Measurements from ENCODE around the gene PNKD. TPM values are rescaled to one million over a fixed set of nuclear protein-coding genes. Genes with fewer than 3 reads are reported as not detected.
A peak's percentile ranks its signal among the peaks of the same experiment; 100 is the strongest.

The PNKD gene
- total and polyA plus RNA-seq, 10 of the 15 experiments (the other 5 are each of a cell fraction or from before 2014, with no cell fraction given): 27.2 to 106 (median 61.3) TPM

GRCh38 chr2:218282173-218282991 is 12.1 kb downstream of the PNKD start:
- intact Hi-C loops (cut with micrococcal nuclease; ENCODE audit: unreplicated experiment): no loop called here
- BruUV-seq (replicated peaks): no TSS peak
- H3K4me1 ChIP-seq (ENCODE audit: control insufficient read depth, insufficient read depth, low read length): peaks cover 31% of the 10 kb centered on the region
- H3K9me3 ChIP-seq (replicated peaks; ENCODE audit: control insufficient read depth, insufficient read depth, low read length): no peaks in the 10 kb centered on the region
- no peak overlapping the region for H2AFZ ChIP-seq (ENCODE audit: control insufficient read depth, low read depth, low read length)
- ChIA-PET CTCF (interaction anchor here (0.9 to 7.4 kb wide), 2 partner anchors 10 to 29 kb away, joined by 3 to 154 read pairs; partner anchors contain the start of genes AAMP and PNKD), SMC1A (ENCODE audit: uncharacterized antibody, unreplicated experiment) (no interaction called here), POLR2A (interaction anchor here (0.5 to 1.1 kb wide), 3 partner anchors 9 to 438 kb away, joined by 3 to 4 read pairs (median 4); no protein-coding TSS in a partner anchor), RAD21 (ENCODE audit: unreplicated experiment) (interaction anchor here (7.2 kb wide), 1 partner anchor 9 kb away, joined by 141 read pairs; the partner anchor contains the start of genes AAMP and PNKD)
- in situ Hi-C loops (cut with MboI): loop anchor here (25.0 kb wide), 1 partner anchor 105 kb away; the partner anchor contains the start of genes CTDSP1 and SLC11A1
- WGBS (ENCODE audit: insufficient coverage, insufficient replicate concordance, low lambda C conversion rate, missing lambda C conversion rate): 86% methylated on average over 17 of the region's 17 CpGs
- no peak for ATAC-seq
- H4K20me1 ChIP-seq (ENCODE audit: control insufficient read depth, insufficient read depth): no peaks in the 10 kb centered on the region
- no peak overlapping the region for H3K4me2 ChIP-seq (ENCODE audit: control insufficient read depth, insufficient read depth)
- H3K9ac ChIP-seq (ENCODE audit: control insufficient read depth, insufficient read depth, low read length): no peak overlapping the region
- no peak for DNase-seq (ENCODE audit: low read depth, low spot score)
- H3K4me3 ChIP-seq: no peak overlapping the region
- no peak overlapping the region for H3K27ac ChIP-seq (ENCODE audit: control insufficient read depth, insufficient read depth)
- no peaks in the 10 kb centered on the region for H3K27me3 ChIP-seq (replicated peaks in 1 of 2; ENCODE audit: control insufficient read depth in 2 of 2, insufficient read depth in 2 of 2, low read length in 1 of 2)
- TF ChIP-seq CHD1 (IDR thresholded peaks at IDR 0.05; ENCODE audit: low read depth, low read length) (no peak), MYB (IDR thresholded peaks at IDR 0.05; ENCODE audit: borderline replicate concordance, low read depth, low read length) (no peak)
- H3K79me2 ChIP-seq (ENCODE audit: control insufficient read depth, insufficient read depth, low read length): peaks cover 28% of the 10 kb centered on the region
- peaks cover 7 to 13% of the 10 kb centered on the region in 2 experiments for H3K36me3 ChIP-seq (ENCODE audit: control insufficient read depth in 2 of 2, insufficient read depth in 2 of 2, low read length in 1 of 2)
- no peak for FAIRE-seq

GRCh38 chr2:218284106-218284811 is 13.9 kb downstream of the PNKD start:
- H3K4me1 ChIP-seq (ENCODE audit: control insufficient read depth, insufficient read depth, low read length): peaks cover 36% of the 10 kb centered on the region
- ChIA-PET SMC1A (ENCODE audit: uncharacterized antibody, unreplicated experiment) (interaction anchor here (1.0 to 9.5 kb wide), 4 partner anchors 11 to 187 kb away, joined by 3 to 194 read pairs (median 4); partner anchors contain the start of genes AAMP and PNKD), CTCF (interaction anchor here (0.6 to 7.4 kb wide), 8 partner anchors 8 to 624 kb away, joined by 3 to 154 read pairs (median 3); partner anchors contain the start of genes AAMP, CATIP, PNKD and TMBIM1), POLR2A (interaction anchor here (0.5 to 1.5 kb wide), 6 partner anchors 9 to 110 kb away, joined by 3 to 5 read pairs (median 4); partner anchors contain the start of genes AAMP and PNKD), RAD21 (ENCODE audit: unreplicated experiment) (interaction anchor here (0.5 to 7.2 kb wide), 4 partner anchors 11 to 116 kb away, joined by 3 to 141 read pairs (median 4); partner anchors contain the start of genes AAMP, CTDSP1 and PNKD)
- H3K4me3 ChIP-seq: no peak overlapping the region; the same call in 1 of the 2 replicates
- no peaks in the 10 kb centered on the region for H4K20me1 ChIP-seq (ENCODE audit: control insufficient read depth, insufficient read depth)
- no TSS peak for BruUV-seq (replicated peaks)
- H3K79me2 ChIP-seq (ENCODE audit: control insufficient read depth, insufficient read depth, low read length): peaks cover 32% of the 10 kb centered on the region
- in situ Hi-C loops (cut with MboI): loop anchor here (25.0 kb wide), 1 partner anchor 103 kb away; the partner anchor contains the start of genes CTDSP1 and SLC11A1
- DNase-seq (ENCODE audit: low read depth, low spot score) (no peak), ATAC-seq (peak; percentile 80), FAIRE-seq (peak; percentile 96)
- intact Hi-C loops (cut with micrococcal nuclease; ENCODE audit: unreplicated experiment): no loop called here
- WGBS (ENCODE audit: insufficient coverage, insufficient replicate concordance, low lambda C conversion rate, missing lambda C conversion rate): 1% methylated on average over 13 of the region's 16 CpGs
- H3K9me3 ChIP-seq (replicated peaks; ENCODE audit: control insufficient read depth, insufficient read depth, low read length): no peaks in the 10 kb centered on the region
- H3K36me3 ChIP-seq (ENCODE audit: control insufficient read depth in 2 of 2, insufficient read depth in 2 of 2, low read length in 1 of 2): peaks cover 0 to 7% of the 10 kb centered on the region in 2 experiments; a peak in 3 of 4 replicates
- H3K27me3 ChIP-seq (replicated peaks in 1 of 2; ENCODE audit: control insufficient read depth in 2 of 2, insufficient read depth in 2 of 2, low read length in 1 of 2): no peaks in the 10 kb centered on the region
- H3K9ac ChIP-seq (ENCODE audit: control insufficient read depth, insufficient read depth, low read length): peak overlapping the region; percentile 71; the same call in 1 of the 2 replicates
- H3K4me2 ChIP-seq (ENCODE audit: control insufficient read depth, insufficient read depth): peak overlapping the region; percentile 61
- H2AFZ ChIP-seq (ENCODE audit: control insufficient read depth, low read depth, low read length): peak overlapping the region; percentile 72
- peak overlapping the region; percentile 95 for H3K27ac ChIP-seq (ENCODE audit: control insufficient read depth, insufficient read depth)
- no peak for TF ChIP-seq NRF1 (conservative IDR thresholded peaks at IDR 0.05; ENCODE audit: low read depth, low read length)
- TF ChIP-seq CEBPZ (IDR thresholded peaks at IDR 0.05; ENCODE audit: low read depth, low read length): no peak
- no peak for TF ChIP-seq WRNIP1 (IDR thresholded peaks at IDR 0.05; ENCODE audit: borderline replicate concordance, low read depth, low read length)
- no peak for TF ChIP-seq CHD1 (IDR thresholded peaks at IDR 0.05; ENCODE audit: low read depth, low read length)
